Gastrocnemius medialis (tissue), 4 donors: ENCODE measurements around the gene THEM4. TPM values are rescaled to one million over a fixed set of nuclear protein-coding genes. Genes with fewer than 3 reads are reported as not detected.

ENCODE experiments used
- ATAC-seq, 2 donors: fragments of 150-250 bp; one replicate each; pipeline ENCODE4 v1.9.1; 2016
- DNase-seq, 2 donors: peaks; one replicate each; pipeline ENCODE4 v3.0.0-alpha.2; 2019
- H3K27ac ChIP-seq, 4 donors: fragments of 200-600 bp; sonication (generic); 1 replicate in 1 of 4; 2 replicates in 3 of 4; pipeline ENCODE4 v1.5.1; 2016 to 2018; ENCODE audit warnings: mild to moderate bottlenecking in 2 of 4, moderate library complexity in 1 of 4
- H3K27me3 ChIP-seq, 3 donors: fragments of 200-600 bp; sonication (generic) in 2 of 3; 1 replicate in 1 of 3; 2 replicates in 2 of 3; pipeline versions ENCODE4 v1.5.1 to v1.6.0; 2016 to 2019; ENCODE audit warnings: mild to moderate bottlenecking in 1 of 3, moderate library complexity in 1 of 3
- H3K36me3 ChIP-seq, 2 donors: fragments of 200-600 bp; sonication (generic) in 1 of 2; one replicate each; pipeline ENCODE4 v1.5.1; 2017 to 2018
- H3K4me1 ChIP-seq, 2 donors: fragments of 200-600 bp; sonication (generic) in 1 of 2; one replicate each; pipeline ENCODE4 v1.5.1; 2016 to 2017; ENCODE audit warnings: mild to moderate bottlenecking in 2 of 2
- H3K4me3 ChIP-seq, 4 donors: fragments of 200-600 bp; sonication (generic) in 3 of 4; 1 replicate in 1 of 4; 2 replicates in 3 of 4; pipeline ENCODE4 v1.5.1; 2016 to 2019; ENCODE audit warnings: mild to moderate bottlenecking in 2 of 4
- H3K9me3 ChIP-seq, 3 donors: fragments of 200-600 bp; sonication (generic) in 2 of 3; 1 replicate in 1 of 3; 2 replicates in 2 of 3; pipeline ENCODE4 v1.5.1; 2016 to 2019
- POLR2A ChIP-seq, 2 donors: fragments of 450-650 bp; IDR thresholded peaks; one replicate each; pipeline ENCODE4 v1.6.1; 2017; ENCODE audit warnings: antibody characterized with exemption in 2 of 2, mild to moderate bottlenecking in 2 of 2, moderate library complexity in 2 of 2
- in situ Hi-C, 4 donors: fragments of 200-750 bp; cut with MboI; loops; one replicate each; pipeline versions ENCODE4 v1.15.0 to v1.8.0; 2017; ENCODE audit warnings: low sequenced_read_pairs in 4 of 4
- intact Hi-C: fragments of 100-400 bp; cut with DNase I; formaldehyde crosslinking; loops from one replicate; pipeline ENCODE4 v1.15.1; 2023; ENCODE audit warnings: low total_unique reads
- total RNA-seq, 4 donors: library from RNA; depleted of rRNA; stranded (reverse); fragments of >200 nt; gene quantifications; one replicate each; pipeline versions ENCODE4 v1.1.0 to v1.2.3, GENCODE V29; 2016
- TF ChIP-seq, protein P1 (sequence below), 5 experiments: fragments of 450-650 bp in 3 of 5; fragments of 200-600 bp in 2 of 5; sonication (generic) in 2 of 5; IDR thresholded peaks in 4 of 5; conservative IDR thresholded peaks in 1 of 5; 1 replicate in 4 of 5; 2 replicates in 1 of 5; pipeline ENCODE4 v1.5.1; 2016 to 2019; ENCODE audit warnings: antibody characterized with exemption in 5 of 5, mild to moderate bottlenecking in 3 of 5, moderate library complexity in 3 of 5

Gene THEM4
- total RNA-seq, 4 donors from 2014 or later, result 7.7 to 21.8 (median 9.6) TPM

DNA sequence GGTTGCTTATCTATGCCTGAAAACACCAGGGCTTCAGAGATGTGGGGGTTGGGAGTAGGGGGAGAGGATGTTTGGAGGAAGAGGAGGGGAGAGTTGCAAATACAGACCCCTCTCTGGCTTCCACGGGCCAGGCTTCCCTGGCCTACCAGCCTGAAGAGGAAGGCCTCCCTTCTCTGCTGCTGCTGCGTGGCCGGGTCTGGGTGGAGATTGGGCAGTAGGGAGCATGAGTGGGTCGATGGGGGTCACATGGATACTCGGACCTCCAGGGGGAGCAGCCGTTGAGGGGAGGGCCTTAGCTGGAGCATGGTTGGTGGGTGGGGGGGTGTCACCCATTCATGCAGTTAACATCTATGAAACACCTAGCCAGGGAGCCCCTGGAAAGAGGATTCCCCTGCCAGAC is 79.3 kb downstream of the THEM4 start:
- no peak for DNase-seq
- Histone ChIP-seq H3K36me3 (no peaks in the 10 kb centered on the region), H3K4me1 (peaks cover 58 to 68% of the 10 kb centered on the region in 2 donors), H3K27ac (peak overlapping the region; percentile 98 to 99 (median 99)), H3K4me3 (peak overlapping the region; percentile 73 to 84 (median 76)), H3K9me3 (no peaks in the 10 kb centered on the region), H3K27me3 (no peaks in the 10 kb centered on the region)
- no peak for ATAC-seq
- intact Hi-C loops, result loop anchor here (5.0 to 10.0 kb wide), 4 partner anchors 288 to 1805 kb away; partner anchors contain the start of genes CHTOP, TUFT1 and ZNF687
- in situ Hi-C loops, result loop anchor here (10.0 to 25.0 kb wide), 3 partner anchors 218 to 243 kb away; partner anchors contain the start of gene SNX27 (in 1 of the 4)
- TF ChIP-seq, protein P1, sequence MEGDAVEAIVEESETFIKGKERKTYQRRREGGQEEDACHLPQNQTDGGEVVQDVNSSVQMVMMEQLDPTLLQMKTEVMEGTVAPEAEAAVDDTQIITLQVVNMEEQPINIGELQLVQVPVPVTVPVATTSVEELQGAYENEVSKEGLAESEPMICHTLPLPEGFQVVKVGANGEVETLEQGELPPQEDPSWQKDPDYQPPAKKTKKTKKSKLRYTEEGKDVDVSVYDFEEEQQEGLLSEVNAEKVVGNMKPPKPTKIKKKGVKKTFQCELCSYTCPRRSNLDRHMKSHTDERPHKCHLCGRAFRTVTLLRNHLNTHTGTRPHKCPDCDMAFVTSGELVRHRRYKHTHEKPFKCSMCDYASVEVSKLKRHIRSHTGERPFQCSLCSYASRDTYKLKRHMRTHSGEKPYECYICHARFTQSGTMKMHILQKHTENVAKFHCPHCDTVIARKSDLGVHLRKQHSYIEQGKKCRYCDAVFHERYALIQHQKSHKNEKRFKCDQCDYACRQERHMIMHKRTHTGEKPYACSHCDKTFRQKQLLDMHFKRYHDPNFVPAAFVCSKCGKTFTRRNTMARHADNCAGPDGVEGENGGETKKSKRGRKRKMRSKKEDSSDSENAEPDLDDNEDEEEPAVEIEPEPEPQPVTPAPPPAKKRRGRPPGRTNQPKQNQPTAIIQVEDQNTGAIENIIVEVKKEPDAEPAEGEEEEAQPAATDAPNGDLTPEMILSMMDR (IDR thresholded peaks at IDR 0.05 in 4 of 5, conservative IDR thresholded peaks at IDR 0.05 in 1 of 5), result no peak
- TF ChIP-seq POLR2A (IDR thresholded peaks at IDR 0.05), result no peak

DNA sequence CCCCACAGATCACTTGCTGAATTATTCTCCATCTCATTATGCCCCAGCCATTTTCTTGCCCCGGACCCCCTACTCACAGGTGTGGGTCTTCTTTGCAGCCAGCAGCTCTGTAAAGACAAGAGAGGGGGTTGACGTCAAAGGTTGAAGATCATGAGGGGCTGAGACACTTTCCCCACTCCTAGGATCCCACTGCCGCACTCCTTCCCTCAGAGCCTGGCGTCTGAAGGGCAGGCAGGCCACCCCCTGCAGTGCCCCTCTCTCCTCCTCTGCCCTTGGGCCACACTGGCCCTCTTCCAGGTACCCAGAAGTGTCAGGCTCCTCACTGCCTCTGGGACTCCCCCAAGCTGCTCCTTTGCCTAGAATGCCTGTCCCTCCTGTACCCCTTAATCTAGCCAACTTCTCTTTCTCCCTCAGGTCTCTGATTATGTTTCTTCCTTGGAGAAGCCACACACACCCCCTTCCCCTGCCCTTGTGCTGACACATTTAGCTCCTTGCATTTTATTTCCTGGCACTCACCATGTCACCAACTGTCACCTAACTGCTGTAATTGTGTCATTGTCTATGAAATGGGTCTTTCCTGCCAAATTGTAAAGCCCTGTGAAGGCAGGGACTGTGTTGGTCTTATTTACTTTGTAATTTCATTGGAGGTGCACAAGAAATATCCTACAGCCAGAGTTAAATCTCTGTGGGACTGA is 79.8 kb downstream of the THEM4 start:
- Histone ChIP-seq H3K4me1 (peaks cover 58 to 73% of the 10 kb centered on the region in 2 donors), H3K4me3 (peak overlapping the region in 2 of 4 donors; percentile 78 to 84), H3K27me3 (no peaks in the 10 kb centered on the region), H3K9me3 (no peaks in the 10 kb centered on the region), H3K36me3 (no peaks in the 10 kb centered on the region), H3K27ac (peak overlapping the region; percentile 98 to 99 (median 99))
- ATAC-seq (no peak), DNase-seq (no peak)
- TF ChIP-seq, protein P1 (IDR thresholded peaks at IDR 0.05 in 4 of 5, conservative IDR thresholded peaks at IDR 0.05 in 1 of 5), result no peak
- no peak for TF ChIP-seq POLR2A (IDR thresholded peaks at IDR 0.05)
- in situ Hi-C loops, result loop anchor here (5.0 to 25.0 kb wide), 4 partner anchors 42 to 242 kb away; partner anchors contain the start of gene SNX27 (in 1 of the 4)
- intact Hi-C loops, result loop anchor here (5.0 to 10.0 kb wide), 5 partner anchors 287 to 1805 kb away; partner anchors contain the start of genes CHTOP, TUFT1 and ZNF687

DNA sequence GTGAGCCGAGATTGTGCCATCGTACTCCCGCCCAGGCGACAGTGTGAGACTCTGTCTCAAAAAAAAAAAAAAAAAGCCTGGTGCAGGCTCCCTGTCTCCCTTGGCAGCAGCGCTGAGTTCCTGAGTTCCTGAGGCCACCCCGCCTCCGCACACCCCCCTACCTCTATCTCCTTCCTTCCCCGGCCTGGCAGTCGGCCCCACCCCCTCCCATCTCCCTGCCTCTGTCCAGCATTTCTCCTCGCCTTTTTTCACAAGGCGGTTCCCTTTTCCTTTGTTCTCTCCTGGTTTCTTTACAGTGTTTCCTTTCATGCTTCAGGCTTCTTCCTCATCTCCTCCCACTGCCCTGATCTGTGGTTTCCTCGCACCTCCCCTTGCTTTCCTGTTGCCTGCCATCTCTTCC is 80.4 kb downstream of the THEM4 start:
- TF ChIP-seq, protein P1 (IDR thresholded peaks at IDR 0.05 in 4 of 5, conservative IDR thresholded peaks at IDR 0.05 in 1 of 5), result no peak
- no peak for TF ChIP-seq POLR2A (IDR thresholded peaks at IDR 0.05)
- Histone ChIP-seq H3K9me3 (no peaks in the 10 kb centered on the region), H3K4me1 (peaks cover 58 to 75% of the 10 kb centered on the region in 2 donors), H3K36me3 (no peaks in the 10 kb centered on the region), H3K27ac (peak overlapping the region; percentile 98 to 99 (median 99)), H3K4me3 (no peak overlapping the region), H3K27me3 (no peaks in the 10 kb centered on the region)
- ATAC-seq, result no peak
- DNase-seq, result peak in 1 of 2 donors; percentile 80
- intact Hi-C loops, result loop anchor here (10.0 kb wide), 1 partner anchor 814 kb away; no protein-coding TSS in a partner anchor
- in situ Hi-C loops, result loop anchor here in 3 of 4 donors (5.0 to 25.0 kb wide), 3 partner anchors 42 to 242 kb away; partner anchors contain the start of gene SNX27 (in 1 of the 3)

DNA sequence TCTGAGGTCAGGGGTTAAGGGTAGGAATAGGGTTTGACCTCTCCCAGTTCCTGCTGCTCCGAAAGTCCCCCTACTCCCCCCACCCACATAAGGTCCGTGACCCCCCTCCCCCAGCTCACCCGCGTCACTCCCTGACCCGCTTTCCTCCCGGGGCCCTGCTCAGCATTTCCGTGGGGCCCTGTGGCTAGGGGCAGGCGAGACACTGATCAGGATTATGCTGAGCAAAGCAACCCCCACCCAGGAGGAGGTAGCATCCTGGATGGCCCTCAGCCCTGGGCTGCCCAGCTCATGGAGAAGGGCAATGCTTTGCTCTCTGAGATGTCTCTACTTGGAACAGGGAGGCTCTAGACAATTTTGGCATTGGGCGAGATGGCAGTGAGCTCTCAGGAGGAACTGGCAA is 81.5 kb downstream of the THEM4 start:
- Histone ChIP-seq H3K36me3 (no peaks in the 10 kb centered on the region), H3K9me3 (no peaks in the 10 kb centered on the region), H3K4me1 (peaks cover 49 to 64% of the 10 kb centered on the region in 2 donors), H3K27me3 (no peaks in the 10 kb centered on the region), H3K4me3 (peak overlapping the region in 1 of 4 donors; percentile 5), H3K27ac (peak overlapping the region; percentile 98 to 99 (median 99))
- ATAC-seq, result no peak
- TF ChIP-seq, protein P1 (IDR thresholded peaks at IDR 0.05 in 4 of 5, conservative IDR thresholded peaks at IDR 0.05 in 1 of 5), result no peak
- no peak for TF ChIP-seq POLR2A (IDR thresholded peaks at IDR 0.05)
- intact Hi-C loops (loop anchor here (10.0 kb wide), 1 partner anchor 813 kb away; no protein-coding TSS in a partner anchor), in situ Hi-C loops (loop anchor here in 3 of 4 donors (5.0 to 25.0 kb wide), 3 partner anchors 41 to 241 kb away; partner anchors contain the start of gene SNX27 (in 1 of the 3))
- no peak for DNase-seq
